ENCODE measurements around the gene USP17L12. TPM values are rescaled to one million over a fixed set of nuclear protein-coding genes. Genes with fewer than 3 reads are reported as not detected.

The USP17L12 gene, protein sequence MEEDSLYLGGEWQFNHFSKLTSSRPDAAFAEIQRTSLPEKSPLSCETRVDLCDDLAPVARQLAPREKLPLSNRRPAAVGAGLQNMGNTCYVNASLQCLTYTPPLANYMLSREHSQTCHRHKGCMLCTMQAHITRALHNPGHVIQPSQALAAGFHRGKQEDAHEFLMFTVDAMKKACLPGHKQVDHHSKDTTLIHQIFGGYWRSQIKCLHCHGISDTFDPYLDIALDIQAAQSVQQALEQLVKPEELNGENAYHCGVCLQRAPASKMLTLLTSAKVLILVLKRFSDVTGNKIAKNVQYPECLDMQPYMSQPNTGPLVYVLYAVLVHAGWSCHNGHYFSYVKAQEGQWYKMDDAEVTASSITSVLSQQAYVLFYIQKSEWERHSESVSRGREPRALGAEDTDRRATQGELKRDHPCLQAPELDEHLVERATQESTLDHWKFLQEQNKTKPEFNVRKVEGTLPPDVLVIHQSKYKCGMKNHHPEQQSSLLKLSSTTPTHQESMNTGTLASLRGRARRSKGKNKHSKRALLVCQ
- not detected in 2 replicates for total RNA-seq

DNA sequence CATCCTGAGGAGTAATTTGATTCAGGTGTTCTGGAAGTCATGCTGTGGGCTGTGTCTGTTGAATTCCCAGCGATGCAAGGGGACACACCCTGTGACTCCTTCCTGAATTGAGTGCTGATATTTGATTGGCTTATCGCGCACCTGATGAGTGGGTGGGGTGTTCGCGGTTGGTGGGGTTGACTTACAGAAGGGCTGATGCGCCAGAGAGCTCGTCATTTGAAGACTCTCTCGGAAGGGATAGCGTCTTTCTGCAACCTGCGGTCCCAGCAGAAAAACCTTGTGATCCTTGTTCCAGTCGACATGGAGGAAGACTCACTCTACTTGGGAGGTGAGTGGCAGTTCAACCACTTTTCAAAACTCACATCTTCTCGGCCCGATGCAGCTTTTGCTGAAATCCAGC, at the start of gene USP17L12:
Gene USP17L12 (plus strand): TSS at position 301 of the 400 bp plus-strand sequence. CDS start 0 bp downstream, at position 301.

DNA sequence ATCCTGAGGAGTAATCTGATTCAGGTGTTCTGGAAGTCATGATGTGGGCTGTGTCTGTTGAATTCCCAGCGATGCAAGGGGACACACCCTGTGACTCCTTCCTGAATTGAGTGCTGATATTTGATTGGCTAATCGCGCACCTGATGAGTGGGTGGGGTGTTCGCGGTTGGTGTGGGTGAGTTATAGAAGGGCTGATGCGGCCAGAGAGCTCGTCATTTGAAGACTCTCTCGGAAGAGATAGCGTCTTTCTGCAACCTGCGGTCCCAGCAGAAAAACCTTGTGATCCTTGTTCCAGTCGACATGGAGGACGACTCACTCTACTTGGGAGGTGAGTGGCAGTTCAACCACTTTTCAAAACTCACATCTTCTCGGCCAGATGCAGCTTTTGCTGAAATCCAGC, 9.6 kb upstream of the USP17L12 start, which contains the start of gene USP17L10:
Gene USP17L10 (plus strand): TSS at position 301 of the 400 bp plus-strand sequence. CDS start 0 bp downstream, at position 301.

DNA sequence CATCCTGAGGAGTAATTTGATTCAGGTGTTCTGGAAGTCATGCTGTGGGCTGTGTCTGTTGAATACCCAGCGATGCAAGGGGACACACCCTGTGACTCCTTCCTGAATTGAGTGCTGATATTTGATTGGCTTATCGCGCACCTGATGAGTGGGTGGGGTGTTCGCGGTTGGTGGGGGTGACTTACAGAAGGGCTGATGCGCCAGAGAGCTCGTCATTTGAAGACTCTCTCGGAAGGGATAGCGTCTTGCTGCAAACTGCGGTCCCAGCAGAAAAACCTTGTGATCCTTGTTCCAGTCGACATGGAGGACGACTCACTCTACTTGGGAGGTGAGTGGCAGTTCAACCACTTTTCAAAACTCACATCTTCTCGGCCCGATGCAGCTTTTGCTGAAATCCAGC, 4.8 kb upstream of the USP17L12 start, which contains the start of gene USP17L11:
Gene USP17L11 (plus strand): TSS at position 301 of the 400 bp plus-strand sequence. CDS start 0 bp downstream, at position 301.

DNA sequence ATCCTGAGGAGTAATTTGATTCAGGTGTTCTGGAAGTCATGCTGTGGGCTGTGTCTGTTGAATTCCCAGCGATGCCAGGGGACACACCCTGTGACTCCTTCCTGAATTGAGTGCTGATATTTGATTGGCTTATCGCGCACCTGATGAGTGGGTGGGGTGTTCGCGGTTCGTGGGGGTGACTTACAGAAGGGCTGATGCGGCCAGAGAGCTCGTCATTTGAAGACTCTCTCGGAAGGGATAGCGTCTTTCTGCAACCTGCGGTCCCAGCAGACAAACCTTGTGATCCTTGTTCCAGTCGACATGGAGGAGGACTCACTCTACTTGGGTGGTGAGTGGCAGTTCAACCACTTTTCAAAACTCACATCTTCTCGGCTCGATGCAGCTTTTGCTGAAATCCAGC, 4.6 kb downstream of the USP17L12 start, which contains the start of gene USP17L13:
Gene USP17L13 (plus strand): TSS at position 301 of the 400 bp plus-strand sequence. CDS start 0 bp downstream, at position 301.

DNA sequence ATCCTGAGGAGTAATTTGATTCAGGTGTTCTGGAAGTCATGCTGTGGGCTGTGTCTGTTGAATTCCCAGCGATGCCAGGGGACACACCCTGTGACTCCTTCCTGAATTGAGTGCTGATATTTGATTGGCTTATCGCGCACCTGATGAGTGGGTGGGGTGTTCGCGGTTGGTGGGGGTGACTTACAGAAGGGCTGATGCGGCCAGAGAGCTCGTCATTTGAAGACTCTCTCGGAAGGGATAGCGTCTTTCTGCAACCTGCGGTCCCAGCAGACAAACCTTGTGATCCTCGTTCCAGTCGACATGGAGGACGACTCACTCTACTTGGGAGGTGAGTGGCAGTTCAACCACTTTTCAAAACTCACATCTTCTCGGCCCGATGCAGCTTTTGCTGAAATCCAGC, 14.1 kb downstream of the USP17L12 start, which contains the start of gene USP17L15:
Gene USP17L15 (plus strand): TSS at position 301 of the 400 bp plus-strand sequence. CDS start 0 bp downstream, at position 301.

DNA sequence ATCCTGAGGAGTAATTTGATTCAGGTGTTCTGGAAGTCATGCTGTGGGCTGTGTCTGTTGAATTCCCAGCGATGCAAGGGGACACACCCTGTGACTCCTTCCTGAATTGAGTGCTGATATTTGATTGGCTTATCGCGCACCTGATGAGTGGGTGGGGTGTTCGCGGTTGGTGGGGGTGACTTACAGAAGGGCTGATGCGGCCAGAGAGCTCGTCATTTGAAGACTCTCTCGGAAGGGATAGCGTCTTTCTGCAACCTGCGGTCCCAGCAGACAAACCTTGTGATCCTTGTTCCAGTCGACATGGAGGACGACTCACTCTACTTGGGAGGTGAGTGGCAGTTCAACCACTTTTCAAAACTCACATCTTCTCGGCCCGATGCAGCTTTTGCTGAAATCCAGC, 23.6 kb downstream of the USP17L12 start, which contains the start of gene USP17L17:
Gene USP17L17 (plus strand): TSS at position 301 of the 400 bp plus-strand sequence. CDS start 0 bp downstream, at position 301.

DNA sequence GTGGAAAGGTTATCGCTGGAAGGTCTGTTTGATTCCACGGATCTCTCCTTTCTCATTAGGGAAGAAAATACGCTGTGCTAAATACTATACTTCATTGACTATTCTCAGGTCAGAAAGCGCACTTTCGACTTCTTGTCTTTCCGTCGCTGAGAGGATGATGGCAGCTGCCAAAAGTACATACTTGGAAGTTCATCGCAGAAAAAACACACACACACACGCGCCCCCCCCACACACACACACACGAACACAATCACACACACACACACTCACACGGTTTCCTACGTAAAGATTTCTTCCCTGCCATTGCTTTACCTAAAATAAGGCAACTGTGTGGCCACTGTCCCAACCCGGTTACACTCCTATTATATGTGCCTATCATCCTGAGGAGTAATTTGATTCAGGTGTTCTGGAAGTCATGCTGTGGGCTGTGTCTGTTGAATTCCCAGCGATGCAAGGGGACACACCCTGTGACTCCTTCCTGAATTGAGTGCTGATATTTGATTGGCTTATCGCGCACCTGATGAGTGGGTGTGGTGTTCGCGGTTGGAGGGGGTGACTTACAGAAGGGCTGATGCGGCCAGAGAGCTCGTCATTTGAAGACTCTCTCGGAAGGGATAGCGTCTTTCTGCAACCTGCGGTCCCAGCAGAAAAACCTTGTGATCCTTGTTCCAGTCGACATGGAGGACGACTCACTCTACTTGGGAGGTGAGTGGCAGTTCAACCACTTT, 28.2 kb downstream of the USP17L12 start, which contains the start of gene USP17L18:
Gene USP17L18 (plus strand): TSS at position 678 of the 728 bp plus-strand sequence. CDS start 0 bp downstream, at position 678.

DNA sequence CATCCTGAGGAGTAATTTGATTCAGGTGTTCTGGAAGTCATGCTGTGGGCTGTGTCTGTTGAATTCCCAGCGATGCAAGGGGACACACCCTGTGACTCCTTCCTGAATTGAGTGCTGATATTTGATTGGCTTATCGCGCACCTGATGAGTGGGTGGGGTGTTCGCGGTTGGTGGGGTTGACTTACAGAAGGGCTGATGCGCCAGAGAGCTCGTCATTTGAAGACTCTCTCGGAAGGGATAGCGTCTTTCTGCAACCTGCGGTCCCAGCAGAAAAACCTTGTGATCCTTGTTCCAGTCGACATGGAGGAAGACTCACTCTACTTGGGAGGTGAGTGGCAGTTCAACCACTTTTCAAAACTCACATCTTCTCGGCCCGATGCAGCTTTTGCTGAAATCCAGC, 33.1 kb downstream of the USP17L12 start, which contains the start of gene USP17L19:
Gene USP17L19 (plus strand): TSS at position 301 of the 400 bp plus-strand sequence. CDS start 0 bp downstream, at position 301.

DNA sequence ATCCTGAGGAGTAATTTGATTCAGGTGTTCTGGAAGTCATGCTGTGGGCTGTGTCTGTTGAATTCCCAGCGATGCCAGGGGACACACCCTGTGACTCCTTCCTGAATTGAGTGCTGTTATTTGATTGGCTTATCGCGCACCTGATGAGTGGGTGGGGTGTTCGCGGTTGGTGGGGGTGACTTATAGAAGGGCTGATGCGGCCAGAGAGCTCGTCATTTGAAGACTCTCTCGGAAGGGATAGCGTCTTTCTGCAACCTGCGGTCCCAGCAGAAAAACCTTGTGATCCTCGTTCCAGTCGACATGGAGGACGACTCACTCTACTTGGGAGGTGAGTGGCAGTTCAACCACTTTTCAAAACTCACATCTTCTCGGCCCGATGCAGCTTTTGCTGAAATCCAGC, 37.9 kb downstream of the USP17L12 start, which contains the start of gene USP17L20:
Gene USP17L20 (plus strand): TSS at position 301 of the 400 bp plus-strand sequence. CDS start 0 bp downstream, at position 301.

DNA sequence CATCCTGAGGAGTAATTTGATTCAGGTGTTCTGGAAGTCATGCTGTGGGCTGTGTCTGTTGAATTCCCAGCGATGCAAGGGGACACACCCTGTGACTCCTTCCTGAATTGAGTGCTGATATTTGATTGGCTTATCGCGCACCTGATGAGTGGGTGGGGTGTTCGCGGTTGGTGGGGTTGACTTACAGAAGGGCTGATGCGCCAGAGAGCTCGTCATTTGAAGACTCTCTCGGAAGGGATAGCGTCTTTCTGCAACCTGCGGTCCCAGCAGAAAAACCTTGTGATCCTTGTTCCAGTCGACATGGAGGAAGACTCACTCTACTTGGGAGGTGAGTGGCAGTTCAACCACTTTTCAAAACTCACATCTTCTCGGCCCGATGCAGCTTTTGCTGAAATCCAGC, 42.6 kb downstream of the USP17L12 start, which contains the start of gene USP17L21:
Gene USP17L21 (plus strand): TSS at position 301 of the 400 bp plus-strand sequence. CDS start 0 bp downstream, at position 301.

DNA sequence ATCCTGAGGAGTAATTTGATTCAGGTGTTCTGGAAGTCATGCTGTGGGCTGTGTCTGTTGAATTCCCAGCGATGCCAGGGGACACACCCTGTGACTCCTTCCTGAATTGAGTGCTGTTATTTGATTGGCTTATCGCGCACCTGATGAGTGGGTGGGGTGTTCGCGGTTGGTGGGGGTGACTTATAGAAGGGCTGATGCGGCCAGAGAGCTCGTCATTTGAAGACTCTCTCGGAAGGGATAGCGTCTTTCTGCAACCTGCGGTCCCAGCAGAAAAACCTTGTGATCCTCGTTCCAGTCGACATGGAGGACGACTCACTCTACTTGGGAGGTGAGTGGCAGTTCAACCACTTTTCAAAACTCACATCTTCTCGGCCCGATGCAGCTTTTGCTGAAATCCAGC, 47.4 kb downstream of the USP17L12 start, which contains the start of gene USP17L22:
Gene USP17L22 (plus strand): TSS at position 301 of the 400 bp plus-strand sequence. CDS start 0 bp downstream, at position 301.

Other genes with a start within 250 kb of the USP17L12 start
- gene FAM90A26, start 49.7 kb upstream of the USP17L12 start, total RNA-seq: not detected in 2 replicates
- gene USP17L10, start 9.5 kb upstream of the USP17L12 start, total RNA-seq: not detected in 2 replicates
- not detected in 2 replicates for gene USP17L11, start 4.7 kb upstream of the USP17L12 start, total RNA-seq
- gene USP17L13, start 4.7 kb downstream of the USP17L12 start, total RNA-seq: not detected in 2 replicates
- not detected in 2 replicates for gene USP17L15, start 14.2 kb downstream of the USP17L12 start, total RNA-seq
- not detected in 2 replicates for gene USP17L17, start 23.7 kb downstream of the USP17L12 start, total RNA-seq
- gene USP17L18, start 28.5 kb downstream of the USP17L12 start, total RNA-seq: not detected in 2 replicates
- not detected in 2 replicates for gene USP17L19, start 33.2 kb downstream of the USP17L12 start, total RNA-seq
- gene USP17L20, start 38.0 kb downstream of the USP17L12 start, total RNA-seq: not detected in 2 replicates
- gene USP17L21, start 42.7 kb downstream of the USP17L12 start, total RNA-seq: not detected in 2 replicates
- gene USP17L22, start 47.5 kb downstream of the USP17L12 start, total RNA-seq: not detected in 2 replicates
- not detected in 2 replicates for gene USP17L24, start 105.0 kb downstream of the USP17L12 start, total RNA-seq
- gene USP17L25, start 109.8 kb downstream of the USP17L12 start, total RNA-seq: not detected in 2 replicates
- gene USP17L26, start 114.5 kb downstream of the USP17L12 start, total RNA-seq: not detected in 2 replicates
- gene USP17L5, start 119.3 kb downstream of the USP17L12 start, total RNA-seq: not detected in 2 replicates
- gene USP17L27, start 124.0 kb downstream of the USP17L12 start, total RNA-seq: not detected in 2 replicates
- not detected in 2 replicates for gene USP17L28, start 128.7 kb downstream of the USP17L12 start, total RNA-seq
- gene USP17L29, start 133.5 kb downstream of the USP17L12 start, total RNA-seq: not detected in 2 replicates
- gene USP17L30, start 143.0 kb downstream of the USP17L12 start, total RNA-seq: not detected in 2 replicates
- not detected in 2 replicates for gene DEFB131A, start 224.3 kb downstream of the USP17L12 start, total RNA-seq